Activated CD4-positive, alpha-beta memory T cell treated with anti-CD3 and anti-CD28 coated beads for 36 hours (primary cell): Measurements from ENCODE around the gene ANO8. TPM values are rescaled to one million over a fixed set of nuclear protein-coding genes. Genes with fewer than 3 reads are reported as not detected.
"Not testable (repeated sequence)": the region's sequence is repeated elsewhere in the genome, so short reads cannot be mapped to it uniquely, and the experiment has no call there.

ENCODE experiments used
- CTCF ChIA-PET: fragments of 350-600 bp; sonication (Branson Sonifier 250); formaldehyde crosslinking; loops from one replicate; lab custom pipeline; 2021; ENCODE audit warnings: antibody characterized with exemption, inconsistent platforms; lab: Charles Lee
- POLR2A ChIA-PET: fragments of 350-600 bp; sonication (Branson Sonifier 250); formaldehyde crosslinking; loops from one replicate; lab custom pipeline; 2021; ENCODE audit warnings: antibody characterized with exemption; lab: Charles Lee
- DNase-seq: peaks from one replicate; pipeline ENCODE4 v3.0.0-alpha.2; 2020
- H3K27ac Mint-ChIP-seq: one replicate; pipeline ENCODE4 v1.8.0; 2021; ENCODE audit warnings: mixed read lengths
- H3K27me3 Mint-ChIP-seq: one replicate; pipeline ENCODE4 v1.8.0; 2021; ENCODE audit warnings: mixed read lengths
- H3K36me3 Mint-ChIP-seq: one replicate; pipeline ENCODE4 v1.8.0; 2021; ENCODE audit warnings: mixed read lengths
- H3K4me1 Mint-ChIP-seq: one replicate; pipeline ENCODE4 v1.8.0; 2021; ENCODE audit warnings: low read depth, mixed read lengths
- H3K4me3 Mint-ChIP-seq: one replicate; pipeline ENCODE4 v1.8.0; 2021; ENCODE audit warnings: mild to moderate bottlenecking, mixed read lengths
- H3K9me3 Mint-ChIP-seq: one replicate; pipeline ENCODE4 v1.8.0; 2021; ENCODE audit warnings: mixed read lengths
- intact Hi-C: fragments of 100-400 bp; cut with micrococcal nuclease; formaldehyde crosslinking; loops from one replicate; pipeline ENCODE4 v1.15.1; 2023
- total RNA-seq, 2 experiments: library from RNA; stranded (reverse); gene quantifications; one replicate each; pipeline ENCODE4 v1.2.3, GENCODE V29; 2021

The ANO8 gene
- total RNA-seq, 2 experiments from 2014 or later = 5.8 to 6.0 TPM

GRCh38 chr19:17304386-17305215 is 30.1 kb downstream of the ANO8 start:
- Mint-ChIP-seq H3K36me3 (no peaks in the 10 kb centered on the region), H3K27ac (peak overlapping the region; percentile 89), H3K4me1 (peaks cover 47% of the 10 kb centered on the region), H3K9me3 (no peaks in the 10 kb centered on the region), H3K4me3 (peak overlapping the region; percentile 89), H3K27me3 (no peaks in the 10 kb centered on the region)
- intact Hi-C loops = loop anchor here (1.0 to 5.0 kb wide), 5 partner anchors 33 to 208 kb away; partner anchors contain the start of genes BABAM1, BST2, GTPBP3 and OCEL1
- no peak for DNase-seq
- ChIA-PET CTCF (interaction anchor here (0.5 to 2.4 kb wide), 13 partner anchors 9 to 1014 kb away, joined by 3 to 20 read pairs (median 6); partner anchors contain the start of gene BABAM1), POLR2A (interaction anchor here (0.6 to 1.1 kb wide), 4 partner anchors 13 to 1235 kb away, joined by 3 to 9 read pairs (median 4); no protein-coding TSS in a partner anchor)

- Mint-ChIP-seq H3K4me3 (no peak overlapping the region), H3K4me1 (peaks cover 44% of the 10 kb centered on the region), H3K27me3 (no peaks in the 10 kb centered on the region), H3K27ac (no peak overlapping the region), H3K36me3 (no peaks in the 10 kb centered on the region), H3K9me3 (no peaks in the 10 kb centered on the region)
- no peak for DNase-seq
- POLR2A ChIA-PET = interaction anchor here (0.7 kb wide), 1 partner anchor 1234 kb away, joined by 4 read pairs; no protein-coding TSS in a partner anchor
- intact Hi-C loops = no loop called here
- CTCF ChIA-PET = interaction anchor here (0.7 to 2.4 kb wide), 6 partner anchors 8 to 82 kb away, joined by 3 to 18 read pairs (median 5); partner anchors contain the start of gene BABAM1
Measured at GRCh38 chr19:17303940-17304267, 30.8 kb downstream of the ANO8 start.

- Mint-ChIP-seq H3K4me3 (peak within 1 kb of the TSS; percentile 64), H3K27ac (no peak within 1 kb of the TSS), H3K9me3 (peaks cover under 1% of the 10 kb centered on the region), H3K36me3 (no peaks in the 10 kb centered on the region), H3K27me3 (no peaks in the 10 kb centered on the region), H3K4me1 (peaks cover 43% of the 10 kb centered on the region)
- DNase-seq = peak; percentile 96
- intact Hi-C loops = no loop called here
- ChIA-PET POLR2A (interaction anchor here (0.7 kb wide), 1 partner anchor 1233 kb away, joined by 4 read pairs; no protein-coding TSS in a partner anchor), CTCF (interaction anchor here (0.7 to 2.4 kb wide), 6 partner anchors 7 to 82 kb away, joined by 3 to 18 read pairs (median 5); partner anchors contain the start of gene BABAM1)
Measured at GRCh38 chr19:17303167-17303939, 31.3 kb downstream of the ANO8 start, which contains the start of gene ABHD8. Gene ABHD8, minus strand, starts transcription at chr19:17303425. Its CDS starts 1,809 bp downstream, at chr19:17301616.

- Mint-ChIP-seq H3K9me3 (peaks cover 4% of the 10 kb centered on the region), H3K36me3 (peaks cover 3% of the 10 kb centered on the region), H3K27me3 (no peaks in the 10 kb centered on the region), H3K4me3 (peak overlapping the region; percentile 64), H3K27ac (no peak overlapping the region), H3K4me1 (peaks cover 38% of the 10 kb centered on the region)
- ChIA-PET POLR2A (no interaction called here), CTCF (interaction anchor here (1.5 to 2.4 kb wide), 2 partner anchors 10 to 19 kb away, joined by 4 to 12 read pairs; no protein-coding TSS in a partner anchor)
- DNase-seq = no peak
- intact Hi-C loops = no loop called here
Measured at GRCh38 chr19:17302391-17303166, 32.1 kb downstream of the ANO8 start.

GRCh38 chr19:17300992-17301619 is 33.5 kb downstream of the ANO8 start:
- POLR2A ChIA-PET = no interaction called here
- no peak overlapping the region for H3K4me3 Mint-ChIP-seq
- H3K4me1 Mint-ChIP-seq = peaks cover 27% of the 10 kb centered on the region
- intact Hi-C loops = no loop called here
- DNase-seq = no peak
- H3K36me3 Mint-ChIP-seq = peaks cover 3% of the 10 kb centered on the region
- no peaks in the 10 kb centered on the region for H3K27me3 Mint-ChIP-seq
- peaks cover 4% of the 10 kb centered on the region for H3K9me3 Mint-ChIP-seq
- CTCF ChIA-PET = interaction anchor here (0.9 kb wide), 1 partner anchor 35 kb away, joined by 3 read pairs; no protein-coding TSS in a partner anchor
- no peak overlapping the region for H3K27ac Mint-ChIP-seq

GRCh38 chr19:17296976-17297375 is 37.7 kb downstream of the ANO8 start:
- H3K4me1 Mint-ChIP-seq = peaks cover 6% of the 10 kb centered on the region
- intact Hi-C loops = no loop called here
- no peak overlapping the region for H3K4me3 Mint-ChIP-seq
- peaks cover 3% of the 10 kb centered on the region for H3K36me3 Mint-ChIP-seq
- peaks cover 4% of the 10 kb centered on the region for H3K9me3 Mint-ChIP-seq
- no peak for DNase-seq
- no peaks in the 10 kb centered on the region for H3K27me3 Mint-ChIP-seq
- ChIA-PET POLR2A (no interaction called here), CTCF (interaction anchor here (0.9 to 3.7 kb wide), 3 partner anchors 8 to 89 kb away, joined by 4 to 18 read pairs (median 12); partner anchors contain the start of gene MRPL34)
- H3K27ac Mint-ChIP-seq = no peak overlapping the region

- H3K36me3 Mint-ChIP-seq = peaks cover 3% of the 10 kb centered on the region
- H3K9me3 Mint-ChIP-seq = peaks cover 4% of the 10 kb centered on the region
- no peak overlapping the region for H3K4me3 Mint-ChIP-seq
- ChIA-PET CTCF (interaction anchor here (3.7 kb wide), 1 partner anchor 9 kb away, joined by 18 read pairs; the partner anchor contains the start of gene MRPL34), POLR2A (no interaction called here)
- H3K27ac Mint-ChIP-seq = peak overlapping the region; percentile 8
- no peaks in the 10 kb centered on the region for H3K27me3 Mint-ChIP-seq
- peaks cover 9% of the 10 kb centered on the region for H3K4me1 Mint-ChIP-seq
- DNase-seq = peak; percentile 35
- intact Hi-C loops = no loop called here
Measured at GRCh38 chr19:17296273-17296672, 38.4 kb downstream of the ANO8 start.

GRCh38 chr19:17295551-17295950 is 39.1 kb downstream of the ANO8 start:
- DNase-seq, H3K27ac Mint-ChIP-seq, intact Hi-C loops, H3K27me3 Mint-ChIP-seq, H3K4me1 Mint-ChIP-seq, H3K36me3 Mint-ChIP-seq, H3K4me3 Mint-ChIP-seq, H3K9me3 Mint-ChIP-seq, POLR2A ChIA-PET: not testable (repeated sequence)
- CTCF ChIA-PET = interaction anchor here (3.7 kb wide), 1 partner anchor 9 kb away, joined by 18 read pairs; the partner anchor contains the start of gene MRPL34

GRCh38 chr19:17294051-17294891 is 40.4 kb downstream of the ANO8 start:
- Mint-ChIP-seq H3K4me1 (peaks cover 9% of the 10 kb centered on the region), H3K9me3 (peaks cover 4% of the 10 kb centered on the region), H3K4me3 (no peak overlapping the region), H3K36me3 (peaks cover 3% of the 10 kb centered on the region), H3K27me3 (peaks cover 2% of the 10 kb centered on the region), H3K27ac (no peak overlapping the region)
- ChIA-PET POLR2A (interaction anchor here (0.6 to 0.9 kb wide), 2 partner anchors 28 to 98 kb away, joined by 3 read pairs; partner anchors contain the start of gene BABAM1), CTCF (interaction anchor here (0.5 to 3.7 kb wide), 4 partner anchors 11 to 106 kb away, joined by 3 to 24 read pairs (median 12); partner anchors contain the start of gene MRPL34)
- intact Hi-C loops = no loop called here
- DNase-seq = peak; percentile 73

GRCh38 chr19:17293605-17294004 is 41.0 kb downstream of the ANO8 start:
- H3K9me3 Mint-ChIP-seq = peaks cover 4% of the 10 kb centered on the region
- CTCF ChIA-PET = interaction anchor here (0.7 to 3.4 kb wide), 9 partner anchors 10 to 199 kb away, joined by 3 to 24 read pairs (median 11); partner anchors contain the start of genes ABHD8, ANKLE1, ANO8 and BABAM1
- H3K4me3 Mint-ChIP-seq = no peak overlapping the region
- H3K36me3 Mint-ChIP-seq = peaks cover 3% of the 10 kb centered on the region
- peaks cover 3% of the 10 kb centered on the region for H3K27me3 Mint-ChIP-seq
- POLR2A ChIA-PET = no interaction called here
- peaks cover 9% of the 10 kb centered on the region for H3K4me1 Mint-ChIP-seq
- intact Hi-C loops = no loop called here
- no peak overlapping the region for H3K27ac Mint-ChIP-seq
- DNase-seq = no peak
